Erythroblast (primary cell): ENCODE data around the gene ARSB.

Experiments
- GATA1 ChIP-seq: IDR thresholded peaks from 2 replicates; pipeline ENCODE4 v1.6.1; 2011; ENCODE audit warnings: low read depth, mild to moderate bottlenecking, control low read depth, low read length, moderate library complexity
- POLR2A ChIP-seq: IDR thresholded peaks from 2 replicates; pipeline ENCODE4 v1.6.1; 2011; ENCODE audit warnings: mild to moderate bottlenecking, low read length

- TF ChIP-seq POLR2A (no peak), GATA1 (no peak)
Measured at GRCh38 chr5:78794693-78795215, 190.4 kb downstream of the ARSB start.
